GM06990 (cell line): ENCODE results near the gene NINJ1.

Experiments
- DNase-seq: peaks from one replicate; pipeline ENCODE4 v3.0.0-alpha.2; 2011; ENCODE audit not compliant: insufficient read length; ENCODE audit errors: extremely low read depth
- H3K27me3 ChIP-seq: replicated peaks from 2 replicates; pipeline ENCODE4 v1.6.0; 2011; ENCODE audit warnings: low read length; ENCODE audit not compliant: control insufficient read depth, insufficient read depth
- H3K36me3 ChIP-seq: 2 replicates; pipeline ENCODE4 v1.5.1; 2011; ENCODE audit warnings: low read length; ENCODE audit not compliant: control insufficient read depth, insufficient read depth
- H3K4me3 ChIP-seq: replicated peaks from 2 replicates; pipeline ENCODE4 v1.5.1; 2011; ENCODE audit warnings: low read depth, mild to moderate bottlenecking, control low read depth, low read length
- TF ChIP-seq, protein P1 (sequence below): IDR thresholded peaks from 2 replicates; pipeline ENCODE4 v1.5.1; 2011; ENCODE audit warnings: low read length, control low read depth, mild to moderate bottlenecking, inconsistent platforms; ENCODE audit not compliant: insufficient read depth, poor library complexity, severe bottlenecking

NINJ1 gene

DNA sequence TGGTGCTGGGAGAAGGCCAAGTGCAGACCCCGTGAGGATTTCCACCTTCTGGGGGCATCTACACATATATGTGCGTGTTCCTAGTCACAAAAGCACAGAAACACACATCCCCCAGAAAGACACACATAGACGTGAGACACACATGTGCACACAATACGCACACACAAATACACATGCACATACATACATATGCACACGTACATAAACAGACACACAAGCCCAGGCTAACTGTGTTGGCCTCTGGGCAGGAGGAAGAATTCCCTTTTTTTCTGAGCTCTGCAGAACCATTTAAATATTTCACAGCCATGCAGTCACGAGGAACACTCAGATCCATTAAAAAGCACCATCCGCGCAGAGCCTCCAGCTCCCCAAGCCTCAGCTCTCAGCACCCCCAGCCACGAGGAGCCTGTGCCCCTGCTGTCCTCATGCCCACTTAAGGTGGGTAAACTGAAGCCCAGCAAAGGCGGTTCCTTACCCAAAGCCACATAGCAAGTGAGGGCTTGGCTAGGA lies 5.3 kb downstream of the NINJ1 start:
- TF ChIP-seq, protein P1, sequence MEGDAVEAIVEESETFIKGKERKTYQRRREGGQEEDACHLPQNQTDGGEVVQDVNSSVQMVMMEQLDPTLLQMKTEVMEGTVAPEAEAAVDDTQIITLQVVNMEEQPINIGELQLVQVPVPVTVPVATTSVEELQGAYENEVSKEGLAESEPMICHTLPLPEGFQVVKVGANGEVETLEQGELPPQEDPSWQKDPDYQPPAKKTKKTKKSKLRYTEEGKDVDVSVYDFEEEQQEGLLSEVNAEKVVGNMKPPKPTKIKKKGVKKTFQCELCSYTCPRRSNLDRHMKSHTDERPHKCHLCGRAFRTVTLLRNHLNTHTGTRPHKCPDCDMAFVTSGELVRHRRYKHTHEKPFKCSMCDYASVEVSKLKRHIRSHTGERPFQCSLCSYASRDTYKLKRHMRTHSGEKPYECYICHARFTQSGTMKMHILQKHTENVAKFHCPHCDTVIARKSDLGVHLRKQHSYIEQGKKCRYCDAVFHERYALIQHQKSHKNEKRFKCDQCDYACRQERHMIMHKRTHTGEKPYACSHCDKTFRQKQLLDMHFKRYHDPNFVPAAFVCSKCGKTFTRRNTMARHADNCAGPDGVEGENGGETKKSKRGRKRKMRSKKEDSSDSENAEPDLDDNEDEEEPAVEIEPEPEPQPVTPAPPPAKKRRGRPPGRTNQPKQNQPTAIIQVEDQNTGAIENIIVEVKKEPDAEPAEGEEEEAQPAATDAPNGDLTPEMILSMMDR: no peak
- no peak for DNase-seq
- Histone ChIP-seq H3K27me3 (no peaks in the 10 kb centered on the region), H3K4me3 (no peak overlapping the region), H3K36me3 (no peaks in the 10 kb centered on the region; the same call in 1 of the 2 replicates)

DNA sequence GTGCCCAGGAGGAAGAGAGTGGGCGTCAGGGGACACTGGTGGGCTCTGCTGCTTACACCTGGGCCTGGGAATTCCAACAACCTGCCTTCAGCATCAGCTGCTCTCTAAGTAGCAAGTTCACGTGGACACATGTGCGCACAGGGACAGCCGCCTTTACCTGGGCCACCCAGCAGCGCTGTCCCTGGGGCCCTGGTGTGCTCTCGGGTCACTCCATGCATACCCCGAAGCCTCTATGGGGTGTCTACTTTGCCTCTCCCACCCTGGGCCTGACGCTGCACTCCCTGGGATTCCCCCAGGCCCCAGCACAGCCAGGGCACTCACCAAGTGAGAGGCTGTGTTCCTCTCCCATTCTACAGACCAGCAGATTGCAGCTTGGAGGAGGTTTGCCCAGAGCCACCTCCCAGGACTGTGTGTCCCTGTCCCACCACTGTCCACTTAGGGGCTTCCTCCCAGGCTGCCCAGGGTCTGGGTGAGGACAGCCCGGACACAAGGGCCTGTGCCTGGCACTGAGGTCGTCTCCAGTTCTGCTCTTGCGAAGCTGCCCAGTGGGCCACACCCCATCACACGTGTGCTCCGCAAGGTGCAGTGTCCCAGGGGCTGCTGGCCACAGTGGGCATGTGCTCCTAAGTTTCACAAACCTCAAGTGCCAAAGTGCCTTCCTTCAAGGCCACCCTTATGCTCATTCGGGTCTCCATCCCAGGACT lies 5.9 kb downstream of the NINJ1 start:
- H3K36me3 ChIP-seq: no peaks in the 10 kb centered on the region; the same call in 1 of the 2 replicates
- H3K27me3 ChIP-seq: no peaks in the 10 kb centered on the region
- no peak overlapping the region for H3K4me3 ChIP-seq
- no peak for DNase-seq
- TF ChIP-seq, protein P1: no peak

DNA sequence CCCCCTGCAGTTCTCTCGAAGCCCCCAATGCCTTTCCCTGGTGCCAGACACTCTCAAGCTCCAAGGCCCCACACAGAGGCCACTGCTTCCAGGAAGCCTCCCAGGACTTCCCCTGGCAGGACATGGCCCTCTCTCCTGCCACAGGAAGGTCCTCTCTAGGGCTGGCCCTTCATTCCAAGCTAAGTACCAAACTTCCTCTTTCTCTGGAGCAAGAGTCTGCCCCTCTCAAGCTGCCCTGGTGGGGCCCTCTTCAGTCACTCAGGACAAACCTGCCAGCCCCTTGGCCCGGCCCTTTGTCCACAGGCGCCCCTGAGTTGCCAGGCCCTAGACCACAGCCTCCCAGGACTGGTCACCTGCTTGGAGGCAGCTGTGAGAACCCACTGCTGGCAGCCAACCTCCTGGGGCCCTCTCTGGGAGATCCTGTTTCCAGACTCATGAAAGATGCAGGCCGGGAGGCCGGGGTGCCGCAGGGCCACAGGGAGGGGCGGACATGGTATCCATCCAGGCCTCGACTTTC lies 6.6 kb downstream of the NINJ1 start:
- Histone ChIP-seq H3K4me3 (no peak overlapping the region), H3K27me3 (no peaks in the 10 kb centered on the region), H3K36me3 (no peaks in the 10 kb centered on the region; the same call in 1 of the 2 replicates)
- DNase-seq: no peak
- TF ChIP-seq, protein P1: no peak

DNA sequence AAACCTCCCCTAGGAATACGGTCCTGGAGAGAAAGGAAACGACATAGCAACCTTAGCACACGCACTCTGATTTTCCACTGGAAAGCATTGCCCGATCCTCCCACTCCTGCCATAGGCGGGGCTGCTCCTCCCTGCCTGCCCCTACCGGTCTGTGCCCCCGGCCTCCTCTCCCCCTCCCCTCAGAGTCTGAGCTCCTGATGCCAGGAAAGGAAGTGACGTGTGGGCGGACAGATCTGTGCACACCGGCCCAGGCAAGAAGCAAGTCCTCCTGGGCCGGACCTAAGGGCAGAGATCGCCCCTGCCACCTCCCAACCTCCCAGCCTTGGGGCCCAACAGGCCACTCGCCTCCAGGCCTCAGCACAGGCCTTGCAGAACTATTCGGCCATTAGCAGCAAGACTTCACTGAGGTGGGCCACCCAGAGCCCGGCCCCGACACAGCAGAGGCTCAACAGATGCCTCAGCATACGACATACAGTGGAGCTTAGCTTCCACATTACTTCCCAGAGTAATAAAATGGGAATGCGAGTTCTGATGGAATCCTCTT lies 7.2 kb downstream of the NINJ1 start:
- TF ChIP-seq, protein P1: no peak
- Histone ChIP-seq H3K4me3 (no peak overlapping the region), H3K36me3 (no peaks in the 10 kb centered on the region; the same call in 1 of the 2 replicates), H3K27me3 (no peaks in the 10 kb centered on the region)
- no peak for DNase-seq

DNA sequence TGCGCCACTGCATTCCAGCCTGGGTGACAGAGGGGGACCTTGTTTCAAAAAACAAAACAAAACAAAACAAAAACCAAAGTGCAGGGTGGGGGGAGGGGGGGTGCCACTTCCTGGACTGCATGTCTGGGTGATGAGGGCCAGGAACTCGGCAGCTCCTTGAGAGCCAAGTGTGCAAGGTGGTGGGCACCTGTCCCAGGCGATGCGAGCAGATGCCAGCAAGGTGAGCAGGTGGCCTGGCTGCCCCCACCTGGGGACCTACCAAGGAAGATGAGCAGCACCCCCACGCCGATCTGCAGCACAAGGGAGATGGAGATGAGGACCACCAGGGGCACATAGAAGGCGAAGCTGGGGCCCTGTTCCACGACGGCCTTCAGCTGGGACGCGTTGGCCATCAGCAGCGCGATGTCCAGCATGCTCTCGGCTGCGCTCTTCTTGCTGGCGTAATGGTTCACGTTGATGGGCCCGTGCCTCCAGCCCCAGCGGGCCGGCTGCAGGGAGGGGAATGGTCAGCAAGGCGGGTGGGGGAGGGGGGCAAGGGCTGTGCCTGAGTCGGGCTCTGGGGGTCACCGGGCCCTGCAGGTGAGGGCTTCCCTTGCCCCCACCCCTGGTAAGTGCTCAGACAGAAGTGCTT lies 7.8 kb downstream of the NINJ1 start:
- H3K36me3 ChIP-seq: no peaks in the 10 kb centered on the region; the same call in 1 of the 2 replicates
- peak; percentile 6 for DNase-seq
- H3K27me3 ChIP-seq: no peaks in the 10 kb centered on the region
- TF ChIP-seq, protein P1: no peak
- no peak overlapping the region for H3K4me3 ChIP-seq
